GM23338 (cell line): ENCODE measurements around the gene SLC39A11. TPM values are rescaled to one million over a fixed set of nuclear protein-coding genes. Genes with fewer than 3 reads are reported as not detected.
"Not testable (repeated sequence)": the region's sequence is repeated elsewhere in the genome, so short reads cannot be mapped to it uniquely, and the experiment has no call there.

Source experiments
- ATAC-seq: fragments of 200-7000 bp; cut with Tn5 transposase; 3 replicates; pipeline ENCODE4 v1.9.1; 2020
- DNase-seq: peaks from one replicate; pipeline ENCODE4 v3.0.0-alpha.2; 2015; ENCODE audit warnings: low spot score
- H2AFZ ChIP-seq: fragments of 200-600 bp; sonication (generic); 2 replicates; pipeline ENCODE4 v1.8.0; 2016; ENCODE audit warnings: antibody characterized with exemption, mild to moderate bottlenecking, moderate library complexity
- H3F3A ChIP-seq: fragments of 200-600 bp; sonication (generic); replicated peaks from 2 replicates; pipeline ENCODE4 v1.8.0; 2017; ENCODE audit warnings: antibody characterized with exemption, mixed run types, low read depth
- H3K27ac ChIP-seq: fragments of 200-600 bp; sonication (generic); 2 replicates; pipeline ENCODE4 v1.6.1; 2016; ENCODE audit warnings: low read depth
- H3K27me3 ChIP-seq: fragments of 200-600 bp; sonication (generic); 2 replicates; pipeline ENCODE4 v1.8.0; 2016; ENCODE audit warnings: mild to moderate bottlenecking, mixed run types, moderate library complexity; ENCODE audit not compliant: insufficient read depth
- H3K36me3 ChIP-seq: fragments of 200-600 bp; sonication (generic); 2 replicates; pipeline ENCODE4 v1.8.0; 2016; ENCODE audit warnings: mild to moderate bottlenecking; ENCODE audit not compliant: insufficient read depth
- H3K4me1 ChIP-seq: fragments of 200-600 bp; sonication (generic); 2 replicates; pipeline ENCODE4 v1.8.0; 2016; ENCODE audit warnings: mild to moderate bottlenecking, moderate library complexity; ENCODE audit not compliant: insufficient read depth
- H3K4me2 ChIP-seq: fragments of 200-600 bp; sonication (generic); 2 replicates; pipeline ENCODE4 v1.7.1; 2017; ENCODE audit warnings: mixed run types
- H3K4me3 ChIP-seq: fragments of 200-600 bp; sonication (generic); 2 replicates; pipeline ENCODE4 v1.6.1; 2016; ENCODE audit warnings: mixed run types
- H3K79me2 ChIP-seq: fragments of 200-600 bp; sonication (generic); replicated peaks from 2 replicates; pipeline ENCODE4 v1.8.0; 2017; ENCODE audit warnings: mild to moderate bottlenecking; ENCODE audit not compliant: insufficient read depth
- H3K9me2 ChIP-seq: fragments of 200-600 bp; sonication (generic); 2 replicates; pipeline ENCODE4 v1.8.0; 2017; ENCODE audit not compliant: insufficient read depth
- H4K20me1 ChIP-seq: fragments of 200-600 bp; sonication (generic); replicated peaks from 2 replicates; pipeline ENCODE4 v1.8.0; 2017; ENCODE audit warnings: mild to moderate bottlenecking; ENCODE audit not compliant: insufficient read depth
- H3K27ac Mint-ChIP-seq: 2 replicates; pipeline ENCODE4 v1.8.0; 2020; ENCODE audit warnings: inconsistent platforms, mild to moderate bottlenecking, moderate library complexity, mixed read lengths
- H3K27me3 Mint-ChIP-seq: 3 replicates; pipeline ENCODE4 v1.8.0; 2022; ENCODE audit warnings: low read depth, mild to moderate bottlenecking, moderate library complexity, mixed read lengths, inconsistent platforms; ENCODE audit not compliant: insufficient read depth, poor library complexity
- H3K36me3 Mint-ChIP-seq: 3 replicates; pipeline ENCODE4 v1.8.0; 2021; ENCODE audit warnings: low read depth, mild to moderate bottlenecking, inconsistent platforms, moderate library complexity, mixed read lengths
- H3K4me1 Mint-ChIP-seq: 3 replicates; pipeline ENCODE4 v1.8.0; 2020; ENCODE audit warnings: mild to moderate bottlenecking, inconsistent platforms, mixed read lengths
- H3K4me3 Mint-ChIP-seq: 3 replicates; pipeline ENCODE4 v1.8.0; 2021; ENCODE audit warnings: moderate library complexity, mild to moderate bottlenecking, inconsistent platforms, mixed read lengths
- H3K9me3 Mint-ChIP-seq: 3 replicates; pipeline ENCODE4 v1.8.0; 2020; ENCODE audit warnings: moderate library complexity, mild to moderate bottlenecking, inconsistent platforms, mixed read lengths
- EZH2phosphoT487 ChIP-seq: fragments of 200-600 bp; sonication (generic); IDR thresholded peaks from one replicate; pipeline ENCODE4 v1.8.1; 2018; ENCODE audit warnings: antibody characterized with exemption; ENCODE audit not compliant: unreplicated experiment
- JUNB ChIP-seq: IDR thresholded peaks from one replicate; pipeline ENCODE4 v1.6.1; 2016; ENCODE audit warnings: antibody characterized with exemption; ENCODE audit not compliant: unreplicated experiment
- POLR2AphosphoS5 ChIP-seq: IDR thresholded peaks from 2 replicates; pipeline ENCODE4 v1.6.1; 2016; ENCODE audit warnings: antibody characterized with exemption, low read depth
- STAT1 ChIP-seq: IDR thresholded peaks from one replicate; pipeline ENCODE4 v1.6.1; 2016; ENCODE audit warnings: antibody characterized with exemption; ENCODE audit not compliant: unreplicated experiment
- ZNF331 ChIP-seq: fragments of 250-450 bp; sonication (Bioruptor Pico); IDR thresholded peaks from 2 replicates; pipeline ENCODE4 v1.5.0; 2020; ENCODE audit warnings: low read depth, mild to moderate bottlenecking, moderate library complexity
- polyA plus RNA-seq: library from polyadenylated mRNA; unstranded; fragments of >200 nt; fragmentation: Nextera tagmentation; extraction: Ambion mirVana; gene quantifications from 2 replicates; pipeline ENCODE4 v1.2.1, GENCODE V29; 2016
- total RNA-seq: library from RNA; depleted of rRNA; stranded (reverse); fragments of >200 nt; shearing (Covaris generic); gene quantifications from 2 replicates; pipeline ENCODE4 v1.2.3, GENCODE V29; 2014
- TF ChIP-seq, protein P1 (sequence below): IDR thresholded peaks from 2 replicates; pipeline ENCODE4 v1.6.1; 2016; ENCODE audit warnings: antibody characterized with exemption
- TF ChIP-seq, protein P2 (sequence below): IDR thresholded peaks from one replicate; pipeline ENCODE4 v1.6.1; 2018; ENCODE audit warnings: antibody characterized with exemption; ENCODE audit not compliant: unreplicated experiment
- TF ChIP-seq, protein P3 (sequence below), 2 experiments: fragments of 200-600 bp in 1 of 2; sonication (generic) in 1 of 2; conservative IDR thresholded peaks; 2 replicates each; pipeline versions ENCODE4 v1.5.1 to v1.6.1; 2016 to 2017; ENCODE audit warnings: antibody characterized with exemption in 2 of 2, low read depth in 2 of 2, mild to moderate bottlenecking in 2 of 2, moderate library complexity in 1 of 2

SLC39A11 gene
- total and polyA plus RNA-seq, 2 experiments from 2014 or later, result 10.8 to 18.1 TPM

DNA sequence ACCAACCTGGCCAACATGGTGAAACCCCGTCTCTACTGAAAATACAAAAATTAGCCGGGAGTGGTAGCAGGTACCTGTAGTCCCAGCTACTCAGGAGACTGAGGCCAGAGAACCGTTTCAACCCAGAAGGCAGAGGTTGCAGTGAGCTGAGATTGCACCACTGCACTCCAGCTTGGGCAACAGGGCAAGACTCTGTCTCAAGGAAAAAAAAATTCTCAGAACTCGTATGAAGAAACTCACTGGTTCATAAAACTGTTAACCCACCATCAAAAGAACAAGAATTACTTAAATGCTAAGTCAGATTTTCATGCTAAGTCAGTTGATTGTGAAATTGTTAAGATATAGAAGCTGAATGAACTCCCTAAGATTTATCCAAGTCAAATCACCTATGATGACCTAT, 31.3 kb downstream of the SLC39A11 start:
- H3K27ac ChIP-seq, result no peak overlapping the region
- H3F3A ChIP-seq, result no peaks in the 10 kb centered on the region
- Mint-ChIP-seq H3K4me3 (no peak overlapping the region), H3K9me3 (no peaks in the 10 kb centered on the region), H3K27ac (no peak overlapping the region), H3K4me1 (no peaks in the 10 kb centered on the region), H3K27me3 (no peaks in the 10 kb centered on the region), H3K36me3 (no peaks in the 10 kb centered on the region)
- H2AFZ ChIP-seq, result no peak overlapping the region
- ATAC-seq (no peak), DNase-seq (no peak)
- no peak overlapping the region for H3K4me2 ChIP-seq
- H3K4me1 ChIP-seq, result no peaks in the 10 kb centered on the region
- H3K36me3 ChIP-seq, result no peaks in the 10 kb centered on the region
- no peak overlapping the region for H3K4me3 ChIP-seq
- no peaks in the 10 kb centered on the region for H3K79me2 ChIP-seq
- no peaks in the 10 kb centered on the region for H3K9me2 ChIP-seq
- TF ChIP-seq STAT1, result no peak
- no peak for TF ChIP-seq POLR2AphosphoS5
- no peak for TF ChIP-seq JUNB
- no peak for TF ChIP-seq EZH2phosphoT487
- H4K20me1 ChIP-seq, result no peaks in the 10 kb centered on the region
- H3K27me3 ChIP-seq, result no peaks in the 10 kb centered on the region

DNA sequence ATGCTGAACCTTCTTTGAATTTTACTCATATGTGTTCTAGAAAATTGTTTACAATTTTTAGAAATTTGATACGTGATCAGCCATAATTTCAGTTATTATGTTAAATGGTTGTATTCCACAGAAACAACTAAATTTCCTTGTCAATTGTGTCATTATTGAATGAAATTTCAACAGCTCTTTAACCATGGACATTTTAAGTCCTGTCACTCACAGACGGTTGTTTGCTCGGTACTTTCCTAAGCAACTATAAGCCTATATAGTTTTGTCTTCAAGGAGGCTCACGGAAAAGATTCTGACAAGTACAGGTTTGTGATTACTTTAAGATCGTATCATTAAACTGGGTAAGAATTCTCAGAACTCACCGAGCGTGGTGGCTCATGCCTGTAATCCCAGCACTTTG, 31.8 kb downstream of the SLC39A11 start:
- Histone ChIP-seq H3K4me2 (no peak overlapping the region), H3K79me2 (no peaks in the 10 kb centered on the region), H3K27me3 (no peaks in the 10 kb centered on the region), H3K36me3 (no peaks in the 10 kb centered on the region), H3K4me1 (no peaks in the 10 kb centered on the region), H3K27ac (no peak overlapping the region), H3K4me3 (no peak overlapping the region), H4K20me1 (no peaks in the 10 kb centered on the region), H3K9me2 (no peaks in the 10 kb centered on the region), H2AFZ (no peak overlapping the region), H3F3A (no peaks in the 10 kb centered on the region)
- no peak overlapping the region for H3K4me3 Mint-ChIP-seq
- H3K27ac Mint-ChIP-seq, result no peak overlapping the region
- H3K27me3 Mint-ChIP-seq, result no peaks in the 10 kb centered on the region
- H3K4me1 Mint-ChIP-seq, result no peaks in the 10 kb centered on the region
- H3K9me3 Mint-ChIP-seq, result no peaks in the 10 kb centered on the region
- TF ChIP-seq ZNF331 (no peak), JUNB (no peak)
- TF ChIP-seq, protein P1, sequence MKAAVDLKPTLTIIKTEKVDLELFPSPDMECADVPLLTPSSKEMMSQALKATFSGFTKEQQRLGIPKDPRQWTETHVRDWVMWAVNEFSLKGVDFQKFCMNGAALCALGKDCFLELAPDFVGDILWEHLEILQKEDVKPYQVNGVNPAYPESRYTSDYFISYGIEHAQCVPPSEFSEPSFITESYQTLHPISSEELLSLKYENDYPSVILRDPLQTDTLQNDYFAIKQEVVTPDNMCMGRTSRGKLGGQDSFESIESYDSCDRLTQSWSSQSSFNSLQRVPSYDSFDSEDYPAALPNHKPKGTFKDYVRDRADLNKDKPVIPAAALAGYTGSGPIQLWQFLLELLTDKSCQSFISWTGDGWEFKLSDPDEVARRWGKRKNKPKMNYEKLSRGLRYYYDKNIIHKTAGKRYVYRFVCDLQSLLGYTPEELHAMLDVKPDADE, result no peak
- TF ChIP-seq, protein P2, sequence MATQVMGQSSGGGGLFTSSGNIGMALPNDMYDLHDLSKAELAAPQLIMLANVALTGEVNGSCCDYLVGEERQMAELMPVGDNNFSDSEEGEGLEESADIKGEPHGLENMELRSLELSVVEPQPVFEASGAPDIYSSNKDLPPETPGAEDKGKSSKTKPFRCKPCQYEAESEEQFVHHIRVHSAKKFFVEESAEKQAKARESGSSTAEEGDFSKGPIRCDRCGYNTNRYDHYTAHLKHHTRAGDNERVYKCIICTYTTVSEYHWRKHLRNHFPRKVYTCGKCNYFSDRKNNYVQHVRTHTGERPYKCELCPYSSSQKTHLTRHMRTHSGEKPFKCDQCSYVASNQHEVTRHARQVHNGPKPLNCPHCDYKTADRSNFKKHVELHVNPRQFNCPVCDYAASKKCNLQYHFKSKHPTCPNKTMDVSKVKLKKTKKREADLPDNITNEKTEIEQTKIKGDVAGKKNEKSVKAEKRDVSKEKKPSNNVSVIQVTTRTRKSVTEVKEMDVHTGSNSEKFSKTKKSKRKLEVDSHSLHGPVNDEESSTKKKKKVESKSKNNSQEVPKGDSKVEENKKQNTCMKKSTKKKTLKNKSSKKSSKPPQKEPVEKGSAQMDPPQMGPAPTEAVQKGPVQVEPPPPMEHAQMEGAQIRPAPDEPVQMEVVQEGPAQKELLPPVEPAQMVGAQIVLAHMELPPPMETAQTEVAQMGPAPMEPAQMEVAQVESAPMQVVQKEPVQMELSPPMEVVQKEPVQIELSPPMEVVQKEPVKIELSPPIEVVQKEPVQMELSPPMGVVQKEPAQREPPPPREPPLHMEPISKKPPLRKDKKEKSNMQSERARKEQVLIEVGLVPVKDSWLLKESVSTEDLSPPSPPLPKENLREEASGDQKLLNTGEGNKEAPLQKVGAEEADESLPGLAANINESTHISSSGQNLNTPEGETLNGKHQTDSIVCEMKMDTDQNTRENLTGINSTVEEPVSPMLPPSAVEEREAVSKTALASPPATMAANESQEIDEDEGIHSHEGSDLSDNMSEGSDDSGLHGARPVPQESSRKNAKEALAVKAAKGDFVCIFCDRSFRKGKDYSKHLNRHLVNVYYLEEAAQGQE, result no peak
- TF ChIP-seq, protein P3, sequence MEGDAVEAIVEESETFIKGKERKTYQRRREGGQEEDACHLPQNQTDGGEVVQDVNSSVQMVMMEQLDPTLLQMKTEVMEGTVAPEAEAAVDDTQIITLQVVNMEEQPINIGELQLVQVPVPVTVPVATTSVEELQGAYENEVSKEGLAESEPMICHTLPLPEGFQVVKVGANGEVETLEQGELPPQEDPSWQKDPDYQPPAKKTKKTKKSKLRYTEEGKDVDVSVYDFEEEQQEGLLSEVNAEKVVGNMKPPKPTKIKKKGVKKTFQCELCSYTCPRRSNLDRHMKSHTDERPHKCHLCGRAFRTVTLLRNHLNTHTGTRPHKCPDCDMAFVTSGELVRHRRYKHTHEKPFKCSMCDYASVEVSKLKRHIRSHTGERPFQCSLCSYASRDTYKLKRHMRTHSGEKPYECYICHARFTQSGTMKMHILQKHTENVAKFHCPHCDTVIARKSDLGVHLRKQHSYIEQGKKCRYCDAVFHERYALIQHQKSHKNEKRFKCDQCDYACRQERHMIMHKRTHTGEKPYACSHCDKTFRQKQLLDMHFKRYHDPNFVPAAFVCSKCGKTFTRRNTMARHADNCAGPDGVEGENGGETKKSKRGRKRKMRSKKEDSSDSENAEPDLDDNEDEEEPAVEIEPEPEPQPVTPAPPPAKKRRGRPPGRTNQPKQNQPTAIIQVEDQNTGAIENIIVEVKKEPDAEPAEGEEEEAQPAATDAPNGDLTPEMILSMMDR (conservative IDR thresholded peaks at IDR 0.05; ENCODE audit: low read depth in 2 of 2), result no peak
- DNase-seq (no peak), ATAC-seq (no peak)
- H3K36me3 Mint-ChIP-seq, result no peaks in the 10 kb centered on the region

DNA sequence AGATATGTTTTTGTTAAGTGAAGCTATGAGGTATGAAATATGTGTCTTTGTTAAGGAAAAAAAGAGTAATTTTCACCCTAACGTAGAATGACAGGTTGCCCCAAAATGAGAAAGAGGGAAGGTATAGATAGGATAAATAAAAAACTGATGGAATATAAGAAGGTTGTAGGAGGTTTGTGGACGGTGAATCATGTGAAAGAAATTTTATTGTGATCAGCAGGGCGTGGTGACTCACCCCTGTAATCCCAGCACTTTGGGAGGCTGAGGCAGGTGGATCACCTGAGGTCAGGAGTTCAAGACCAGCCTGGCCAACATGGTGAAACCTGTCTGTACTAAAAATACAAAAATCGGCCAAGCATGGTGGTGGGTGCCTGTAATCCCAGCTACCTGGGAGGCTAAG, 32.8 kb downstream of the SLC39A11 start:
- H2AFZ ChIP-seq, H3K27me3 Mint-ChIP-seq, DNase-seq, H3F3A ChIP-seq, H4K20me1 ChIP-seq, H3K79me2 ChIP-seq, H3K27ac ChIP-seq, H3K4me3 Mint-ChIP-seq, H3K9me3 Mint-ChIP-seq, H3K4me1 Mint-ChIP-seq, H3K4me3 ChIP-seq, H3K36me3 ChIP-seq, H3K36me3 Mint-ChIP-seq, ATAC-seq, H3K27ac Mint-ChIP-seq, H3K27me3 ChIP-seq, H3K4me2 ChIP-seq, H3K4me1 ChIP-seq, H3K9me2 ChIP-seq: not testable (repeated sequence)
